Skeletal muscle cell (primary cell): ENCODE measurements around the gene CNDP1.
"Not testable (repeated sequence)": the region's sequence is repeated elsewhere in the genome, so short reads cannot be mapped to it uniquely, and the experiment has no call there.

ENCODE experiments used
- DNase-seq: peaks from one replicate; pipeline ENCODE4 v3.0.0-alpha.2; 2010; ENCODE audit warnings: low read depth
- H3K4me3 ChIP-seq: 2 replicates; pipeline ENCODE4 v1.5.1; 2011; ENCODE audit warnings: low read depth, mild to moderate bottlenecking, control low read depth, low read length, moderate library complexity

Gene CNDP1

GRCh38 chr18:74539289-74539688 lies 5.0 kb downstream of the CNDP1 start:
- DNase-seq = no peak
- no peak overlapping the region for H3K4me3 ChIP-seq

- DNase-seq = no peak
Measured at GRCh38 chr18:74540652-74541421, 6.5 kb downstream of the CNDP1 start.

GRCh38 chr18:74541703-74542555 lies 7.6 kb downstream of the CNDP1 start:
- H3K4me3 ChIP-seq = no peak overlapping the region
- DNase-seq = no peak

More at GRCh38 chr18:74540652-74541421, 6.5 kb downstream of the CNDP1 start:
- H3K4me3 ChIP-seq = no peak overlapping the region

GRCh38 chr18:74544898-74545297 lies 10.6 kb downstream of the CNDP1 start:
- no peak overlapping the region for H3K4me3 ChIP-seq
- DNase-seq = no peak

- DNase-seq = no peak
- H3K4me3 ChIP-seq = no peak overlapping the region
Measured at GRCh38 chr18:74546007-74546406, 11.7 kb downstream of the CNDP1 start.

- no peak overlapping the region for H3K4me3 ChIP-seq
- peak; percentile 4 for DNase-seq
Measured at GRCh38 chr18:74546751-74547530, 12.6 kb downstream of the CNDP1 start.

- no peak for DNase-seq
- no peak overlapping the region for H3K4me3 ChIP-seq
Measured at GRCh38 chr18:74547860-74548259, 13.6 kb downstream of the CNDP1 start.

GRCh38 chr18:74549591-74550104 lies 15.3 kb downstream of the CNDP1 start:
- DNase-seq = no peak
- H3K4me3 ChIP-seq = no peak overlapping the region

GRCh38 chr18:74550886-74551285 lies 16.6 kb downstream of the CNDP1 start:
- H3K4me3 ChIP-seq = no peak overlapping the region
- no peak for DNase-seq

- H3K4me3 ChIP-seq = no peak overlapping the region
- no peak for DNase-seq
Measured at GRCh38 chr18:74551452-74551851, 17.2 kb downstream of the CNDP1 start.

GRCh38 chr18:74551936-74552555 lies 17.7 kb downstream of the CNDP1 start:
- peak; percentile 36 for DNase-seq
- no peak overlapping the region for H3K4me3 ChIP-seq

GRCh38 chr18:74556126-74556525 lies 21.8 kb downstream of the CNDP1 start:
- no peak for DNase-seq
- no peak overlapping the region for H3K4me3 ChIP-seq

GRCh38 chr18:74558096-74558495 lies 23.8 kb downstream of the CNDP1 start:
- DNase-seq = no peak
- no peak overlapping the region for H3K4me3 ChIP-seq

- no peak for DNase-seq
- no peak overlapping the region for H3K4me3 ChIP-seq
Measured at GRCh38 chr18:74562131-74562730, 27.9 kb downstream of the CNDP1 start.

- no peak overlapping the region for H3K4me3 ChIP-seq
- DNase-seq = no peak
Measured at GRCh38 chr18:74562775-74563174, 28.5 kb downstream of the CNDP1 start.

- no peak for DNase-seq
- no peak overlapping the region for H3K4me3 ChIP-seq
Measured at GRCh38 chr18:74563999-74564398, 29.7 kb downstream of the CNDP1 start.

GRCh38 chr18:74565164-74565563 lies 30.9 kb downstream of the CNDP1 start:
- not testable (repeated sequence) for DNase-seq, H3K4me3 ChIP-seq

GRCh38 chr18:74565993-74566392 lies 31.7 kb downstream of the CNDP1 start:
- H3K4me3 ChIP-seq, DNase-seq: not testable (repeated sequence)

GRCh38 chr18:74567822-74568221 lies 33.5 kb downstream of the CNDP1 start:
- DNase-seq = no peak
- H3K4me3 ChIP-seq = no peak overlapping the region
